ENCODE data around the gene CERT1.

- TF ChIP-seq, protein P1, sequence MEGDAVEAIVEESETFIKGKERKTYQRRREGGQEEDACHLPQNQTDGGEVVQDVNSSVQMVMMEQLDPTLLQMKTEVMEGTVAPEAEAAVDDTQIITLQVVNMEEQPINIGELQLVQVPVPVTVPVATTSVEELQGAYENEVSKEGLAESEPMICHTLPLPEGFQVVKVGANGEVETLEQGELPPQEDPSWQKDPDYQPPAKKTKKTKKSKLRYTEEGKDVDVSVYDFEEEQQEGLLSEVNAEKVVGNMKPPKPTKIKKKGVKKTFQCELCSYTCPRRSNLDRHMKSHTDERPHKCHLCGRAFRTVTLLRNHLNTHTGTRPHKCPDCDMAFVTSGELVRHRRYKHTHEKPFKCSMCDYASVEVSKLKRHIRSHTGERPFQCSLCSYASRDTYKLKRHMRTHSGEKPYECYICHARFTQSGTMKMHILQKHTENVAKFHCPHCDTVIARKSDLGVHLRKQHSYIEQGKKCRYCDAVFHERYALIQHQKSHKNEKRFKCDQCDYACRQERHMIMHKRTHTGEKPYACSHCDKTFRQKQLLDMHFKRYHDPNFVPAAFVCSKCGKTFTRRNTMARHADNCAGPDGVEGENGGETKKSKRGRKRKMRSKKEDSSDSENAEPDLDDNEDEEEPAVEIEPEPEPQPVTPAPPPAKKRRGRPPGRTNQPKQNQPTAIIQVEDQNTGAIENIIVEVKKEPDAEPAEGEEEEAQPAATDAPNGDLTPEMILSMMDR (IDR thresholded peaks at IDR 0.05), result no peak
- TF ChIP-seq POLR2A (IDR thresholded peaks at IDR 0.05), result no peak
Measured at GRCh38 chr5:75450069-75450468, 61.4 kb downstream of the CERT1 start.

Measured in tibial nerve (tissue), 3 donors.